H1 (cell line): ENCODE results near the gene CCSER2.

Experiments used
- CBX8 ChIP-seq: fragments of 300-800, 300-1000 bp; sonication (generic); IDR thresholded peaks from 2 replicates; pipeline ENCODE4 v1.7.1; 2016; ENCODE audit warnings: low read depth, low read length, borderline replicate concordance
- CHD1 ChIP-seq: IDR thresholded peaks from 2 replicates; pipeline ENCODE4 v1.6.1; 2012; ENCODE audit warnings: low read depth, low read length, improper control_type of control experiment
- GABPA ChIP-seq: IDR thresholded peaks from 2 replicates; pipeline ENCODE4 v1.6.1; 2011; ENCODE audit warnings: mild to moderate bottlenecking, low read length, moderate library complexity, borderline replicate concordance; ENCODE audit not compliant: insufficient read depth
- POLR2A ChIP-seq, 2 experiments: IDR thresholded peaks; 1 replicate in 1 of 2; 2 replicates in 1 of 2; pipeline ENCODE4 v1.6.1; 2011; ENCODE audit warnings: low read depth in 2 of 2, low read length in 2 of 2, mild to moderate bottlenecking in 2 of 2; ENCODE audit errors: control extremely low read depth in 1 of 2

GRCh38 chr10:84493951-84494848 lies 165.8 kb downstream of the CCSER2 start:
- TF ChIP-seq GABPA, result no peak
- no peak for TF ChIP-seq POLR2A (IDR thresholded peaks at IDR 0.05; ENCODE audit: control extremely low read depth in 1 of 2, low read depth in 2 of 2, low read length in 2 of 2)
- TF ChIP-seq CHD1, result no peak
- no peak for TF ChIP-seq CBX8
